HG03432 (cell line): ENCODE measurements around the gene POLR2A.
"Not testable (repeated sequence)": the region's sequence is repeated elsewhere in the genome, so short reads cannot be mapped to it uniquely, and the experiment has no call there.

Source experiments
- ATAC-seq: cut with Tn5 transposase; IDR thresholded peaks from one replicate; pipeline ENCODE4 v1.9.1; 2021; ENCODE audit warnings: mild to moderate bottlenecking, moderate library complexity; ENCODE audit not compliant: unreplicated experiment

The POLR2A gene

DNA sequence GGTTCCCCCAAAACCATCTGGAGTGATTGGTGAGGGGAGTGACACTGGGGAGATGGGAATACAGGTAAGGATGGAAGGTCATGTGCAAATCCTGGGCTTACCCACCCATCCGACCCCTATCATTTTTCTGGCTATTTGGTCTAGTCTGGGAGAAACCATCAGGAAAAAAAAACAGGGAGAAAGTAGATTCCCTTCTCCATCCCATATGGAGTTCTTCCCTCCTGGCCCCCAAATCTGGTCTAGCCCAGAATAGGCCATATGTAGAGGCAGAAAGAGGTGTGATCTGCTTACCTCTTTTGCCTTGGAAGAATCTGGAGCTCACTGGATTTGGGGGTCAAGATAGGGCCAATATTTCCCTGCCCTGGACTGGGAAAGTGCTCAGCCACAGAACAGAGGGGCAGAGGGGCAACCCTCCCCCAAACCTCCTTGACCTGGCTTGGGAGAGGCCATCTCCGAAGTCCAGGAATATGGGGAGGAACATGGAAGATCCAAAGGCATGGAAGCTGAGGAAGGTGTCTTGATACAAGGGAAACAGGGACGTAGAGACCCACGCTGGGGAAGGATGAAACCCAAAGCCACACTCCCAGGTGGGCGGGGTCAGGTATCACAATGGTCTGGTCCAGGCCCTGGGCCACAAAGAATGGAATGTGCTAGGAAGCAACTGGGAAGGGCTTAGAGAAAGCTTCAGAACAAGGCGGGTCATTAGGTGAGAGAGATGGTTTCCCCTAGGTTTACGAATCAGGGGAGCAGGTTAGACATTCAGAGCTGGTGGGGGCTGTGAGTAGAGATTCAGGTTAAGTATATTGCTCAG lies 23.1 kb upstream of the POLR2A start:
- no peak for ATAC-seq

DNA sequence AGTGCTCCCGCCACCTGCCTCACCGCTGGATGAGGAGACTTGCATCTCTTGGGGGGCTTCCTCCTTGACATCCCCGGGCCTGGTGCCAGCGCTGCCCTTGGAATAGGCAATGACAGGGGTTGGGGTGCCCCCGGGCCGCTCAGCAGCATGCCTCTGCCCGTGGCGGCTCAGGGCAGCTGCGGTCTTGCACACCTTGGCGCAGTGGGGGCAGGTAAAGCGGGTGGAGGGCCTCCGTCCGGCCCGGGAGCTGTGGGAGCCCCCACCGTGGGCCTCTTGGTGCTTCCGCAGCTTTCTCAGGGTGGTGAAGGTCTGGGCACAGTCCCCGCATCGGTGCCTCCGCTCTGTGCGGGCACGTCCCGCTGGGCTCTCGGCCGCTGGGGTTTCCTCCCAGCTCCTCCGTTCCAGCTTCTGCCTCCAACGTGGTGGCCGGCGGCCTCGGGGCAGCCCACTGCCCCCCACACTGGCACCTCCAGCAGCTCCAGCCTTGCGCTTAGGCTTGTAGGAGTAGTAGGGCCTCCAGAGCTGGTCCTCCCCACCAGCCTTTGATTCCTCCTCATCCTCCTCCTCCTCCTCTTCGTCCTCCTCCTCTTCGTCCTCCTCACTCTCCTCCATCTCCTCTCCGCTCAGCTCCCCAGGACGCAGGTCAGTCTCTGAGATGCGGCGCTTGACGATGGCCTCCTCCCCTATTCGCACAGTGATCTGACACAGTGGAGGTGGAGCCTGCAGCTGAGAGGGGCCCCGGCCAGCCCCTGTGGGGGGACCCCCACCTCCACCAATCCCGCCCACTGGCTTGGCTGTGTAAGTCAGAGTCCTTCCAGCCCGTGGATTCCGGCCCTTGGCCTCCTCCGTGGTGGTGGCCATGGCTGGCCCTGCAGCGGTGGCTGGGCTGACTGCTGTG lies 21.4 kb upstream of the POLR2A start:
- no peak for ATAC-seq

- ATAC-seq: no peak
Observed at GRCh38 chr17:7463372-7463846, 20.8 kb upstream of the POLR2A start.

DNA sequence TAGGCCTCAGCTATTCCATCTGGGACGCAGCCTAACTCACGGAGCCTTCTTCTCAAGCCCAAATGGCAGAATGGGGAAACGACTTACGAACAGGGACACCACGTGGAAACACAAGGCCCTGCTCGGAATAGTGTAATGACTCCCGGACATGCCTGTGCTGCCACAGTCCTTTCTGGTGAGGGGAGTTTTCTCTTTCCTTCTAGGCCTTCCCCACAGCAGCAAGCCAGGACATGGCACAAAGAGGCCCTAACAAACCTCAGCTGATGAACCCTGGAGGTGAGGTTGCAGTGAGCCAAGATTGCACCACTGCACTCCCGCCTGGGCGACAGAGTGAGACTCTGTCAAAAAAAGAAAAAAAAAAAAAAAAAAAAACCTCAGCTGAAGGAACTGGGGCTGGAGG lies 20.1 kb upstream of the POLR2A start:
- no peak for ATAC-seq

DNA sequence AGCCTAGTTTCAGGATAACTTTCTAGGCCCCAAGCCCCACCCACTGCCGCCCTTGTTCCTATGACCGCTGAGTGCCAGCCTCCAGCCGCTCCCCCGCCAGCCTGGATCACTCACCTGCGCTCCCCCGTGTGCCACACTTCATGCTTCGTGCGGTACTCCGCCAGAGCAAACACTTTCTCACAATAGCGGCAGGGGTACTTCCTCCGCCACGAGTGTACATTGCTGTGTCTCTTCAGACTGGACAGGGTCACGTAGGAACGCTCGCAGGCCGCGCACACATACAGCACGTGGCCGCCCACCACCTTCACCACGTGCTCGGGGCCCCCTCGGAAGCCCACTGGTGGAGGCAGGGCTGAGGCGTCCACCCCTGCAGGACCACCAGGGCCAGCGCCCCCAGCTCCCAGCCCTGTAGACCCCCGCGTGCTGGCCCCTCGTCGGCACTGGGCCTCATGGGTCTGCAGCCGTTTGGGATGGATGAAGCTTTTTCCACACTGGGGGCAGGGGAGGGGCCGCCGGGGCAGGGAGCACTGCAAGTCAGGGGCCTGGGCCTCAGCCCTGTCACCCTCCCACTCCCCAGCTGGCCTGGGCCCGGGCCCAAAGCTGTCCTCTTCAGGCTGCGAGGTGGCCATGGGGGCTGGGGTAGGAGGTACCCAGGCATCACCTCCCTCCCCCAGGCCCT lies 18.4 kb upstream of the POLR2A start:
- no peak for ATAC-seq

DNA sequence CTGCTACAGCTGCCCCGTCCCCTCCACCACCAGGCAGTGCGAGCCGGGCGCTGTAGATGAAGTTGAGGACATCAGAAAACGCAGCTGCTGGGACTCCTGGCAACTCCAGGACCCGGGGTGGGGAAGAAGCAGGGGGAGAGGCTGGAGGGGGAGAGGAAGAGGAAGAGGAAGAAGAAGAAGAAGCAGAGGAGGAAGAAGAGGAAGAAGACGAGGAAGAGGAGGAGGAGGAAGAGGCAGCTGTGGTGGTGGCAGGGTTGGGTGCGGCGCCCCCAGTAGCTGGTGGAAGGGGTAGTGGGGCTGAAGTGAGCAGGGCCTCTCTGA lies 17.9 kb upstream of the POLR2A start:
- no peak for ATAC-seq

DNA sequence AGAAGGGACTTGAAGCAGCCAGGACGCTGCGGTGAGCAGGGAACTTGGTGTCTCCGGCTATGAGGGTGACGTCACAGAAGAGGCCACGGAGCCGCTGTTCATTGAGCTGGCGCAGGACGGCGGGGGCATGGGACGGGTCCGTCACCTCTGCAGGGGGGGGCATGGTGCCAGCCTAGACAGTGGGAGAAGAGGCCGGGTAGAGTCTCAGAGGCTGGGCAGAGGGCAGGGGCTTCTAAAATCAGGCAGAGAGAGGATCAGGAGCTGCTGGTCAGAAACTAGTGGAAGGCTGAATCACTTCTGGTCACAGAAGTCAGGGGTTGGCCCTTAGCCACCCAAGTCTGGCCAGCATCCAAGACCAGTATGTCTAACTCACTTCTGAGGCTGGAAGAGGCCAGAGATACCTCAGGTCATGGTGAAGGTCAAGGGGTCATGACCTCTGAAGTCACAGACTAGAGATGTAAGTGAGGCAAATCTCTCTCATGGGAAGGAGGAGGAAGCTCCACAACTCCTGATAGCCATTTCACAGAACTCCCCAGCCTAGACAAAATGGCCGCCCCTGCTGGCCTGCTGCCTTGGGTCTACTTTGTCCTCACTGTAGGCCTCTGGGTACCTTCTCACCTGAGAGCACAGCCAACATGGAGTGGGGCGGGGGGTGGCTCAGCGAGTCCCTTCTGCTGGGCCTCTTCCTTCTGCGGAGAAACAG lies 17.4 kb upstream of the POLR2A start:
- ATAC-seq: no peak

DNA sequence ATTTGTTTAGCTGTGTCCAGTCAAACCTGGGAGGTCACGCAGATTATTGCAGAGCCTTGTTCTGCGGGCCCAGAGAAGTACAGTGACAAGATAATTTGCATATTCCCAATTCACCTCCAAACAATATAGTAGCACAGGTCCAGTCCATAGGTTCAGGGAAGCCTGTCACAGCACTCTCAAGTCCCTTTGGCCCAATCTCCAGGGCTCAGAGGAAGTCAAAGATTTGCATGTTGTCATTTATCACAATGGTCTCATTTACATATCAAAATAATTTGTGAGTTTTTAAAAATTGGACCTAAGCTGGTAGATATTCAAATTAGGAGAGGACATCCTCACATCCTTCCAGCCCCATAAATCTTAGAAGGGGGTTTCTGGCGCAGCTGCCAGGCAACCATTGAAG lies 16.7 kb upstream of the POLR2A start:
- no peak for ATAC-seq

GRCh38 chr17:7468290-7468689 lies 15.9 kb upstream of the POLR2A start:
- ATAC-seq: no peak

DNA sequence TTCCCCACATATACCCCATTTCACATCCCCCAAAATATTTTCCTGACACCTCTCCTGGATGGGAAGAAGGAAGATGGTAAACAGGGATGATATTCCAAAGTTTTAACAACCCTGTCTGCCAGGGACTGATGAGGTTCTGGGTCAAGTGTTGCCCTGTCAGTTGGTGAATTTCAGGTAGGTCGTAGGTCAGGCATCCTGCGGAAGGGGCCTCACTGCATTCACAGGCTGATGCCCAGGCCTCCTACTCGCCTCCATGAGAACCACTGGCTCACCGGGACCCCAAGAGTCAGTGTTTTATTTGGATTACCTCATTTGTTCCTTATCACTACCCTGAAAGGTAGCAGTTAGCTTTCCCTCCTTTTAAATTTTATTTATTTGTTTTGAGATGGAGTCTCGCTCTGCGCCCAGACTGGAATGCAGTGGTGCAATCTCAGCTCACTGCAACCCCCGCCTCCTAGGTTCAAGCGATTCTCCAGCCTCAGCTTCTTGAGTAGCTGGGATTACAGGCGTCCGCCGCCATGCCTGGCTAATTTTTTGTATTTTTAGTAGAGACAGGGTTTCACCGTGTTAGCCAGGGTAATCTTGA lies 15.3 kb upstream of the POLR2A start:
- no peak for ATAC-seq

GRCh38 chr17:7469843-7470242 lies 14.3 kb upstream of the POLR2A start:
- ATAC-seq: not testable (repeated sequence)

GRCh38 chr17:7470457-7470973 lies 13.7 kb upstream of the POLR2A start:
- not testable (repeated sequence) for ATAC-seq

DNA sequence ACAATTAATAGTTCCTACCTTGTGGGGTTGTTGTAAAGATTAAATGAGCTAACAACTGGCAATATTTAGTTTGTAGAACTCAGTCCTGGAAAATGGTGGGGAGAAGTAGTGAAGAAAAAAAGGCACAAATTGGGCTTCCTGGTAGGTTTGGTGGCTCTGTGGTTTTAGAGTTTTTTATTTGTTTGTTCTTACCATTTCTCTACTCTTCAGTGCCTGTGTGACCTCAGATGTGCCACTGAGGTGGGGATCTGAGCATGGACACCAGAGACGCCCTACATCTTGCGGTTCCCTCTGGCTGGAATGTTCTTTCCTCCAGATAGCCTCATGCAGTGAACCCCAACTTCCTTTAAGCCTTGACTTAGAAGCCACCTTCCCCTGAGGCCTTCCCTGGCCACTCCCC lies 12.4 kb upstream of the POLR2A start:
- no peak for ATAC-seq

DNA sequence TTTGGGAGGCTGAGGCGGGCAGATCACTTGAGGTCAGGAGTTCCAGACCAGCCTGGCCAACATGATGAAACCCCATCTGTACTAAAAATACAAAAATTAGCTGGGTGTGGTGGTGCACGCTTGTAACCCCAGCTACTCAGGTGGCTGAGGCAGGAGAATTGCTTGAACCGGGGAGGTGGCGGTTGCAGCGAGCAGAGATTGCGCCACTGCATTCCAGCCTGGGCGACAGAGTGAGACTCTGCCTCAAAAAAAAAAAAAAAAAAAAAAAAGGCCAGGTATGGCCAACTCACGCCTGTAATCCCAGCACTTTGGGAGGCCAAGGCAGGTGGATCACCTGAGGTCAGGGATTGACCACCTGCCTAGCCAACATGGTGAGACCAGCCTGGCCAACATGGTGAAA lies 9.4 kb upstream of the POLR2A start:
- not testable (repeated sequence) for ATAC-seq

- no peak for ATAC-seq
Observed at GRCh38 chr17:7475764-7476422, 8.3 kb upstream of the POLR2A start.

- no peak for ATAC-seq
Observed at GRCh38 chr17:7476494-7476893, 7.7 kb upstream of the POLR2A start.

DNA sequence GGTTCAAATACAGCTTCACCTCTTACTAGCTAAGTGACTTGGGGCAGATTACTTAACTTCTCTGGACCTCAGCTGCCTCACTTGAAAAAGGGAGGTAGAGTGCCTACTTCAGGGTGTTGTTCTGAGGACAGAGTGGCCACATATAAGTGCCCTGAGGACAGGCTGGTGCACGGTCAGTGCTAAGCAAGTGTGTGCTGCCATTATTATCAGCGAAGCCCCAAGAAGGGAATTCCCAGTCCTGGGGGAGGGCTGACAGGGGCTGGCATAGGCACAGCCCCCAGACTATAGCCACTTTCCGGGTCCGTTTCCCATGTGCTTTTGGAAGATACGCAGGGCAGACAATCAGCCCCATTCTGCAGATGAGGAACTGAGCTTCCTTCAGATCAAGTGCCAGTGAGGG lies 7.2 kb upstream of the POLR2A start:
- ATAC-seq: no peak

DNA sequence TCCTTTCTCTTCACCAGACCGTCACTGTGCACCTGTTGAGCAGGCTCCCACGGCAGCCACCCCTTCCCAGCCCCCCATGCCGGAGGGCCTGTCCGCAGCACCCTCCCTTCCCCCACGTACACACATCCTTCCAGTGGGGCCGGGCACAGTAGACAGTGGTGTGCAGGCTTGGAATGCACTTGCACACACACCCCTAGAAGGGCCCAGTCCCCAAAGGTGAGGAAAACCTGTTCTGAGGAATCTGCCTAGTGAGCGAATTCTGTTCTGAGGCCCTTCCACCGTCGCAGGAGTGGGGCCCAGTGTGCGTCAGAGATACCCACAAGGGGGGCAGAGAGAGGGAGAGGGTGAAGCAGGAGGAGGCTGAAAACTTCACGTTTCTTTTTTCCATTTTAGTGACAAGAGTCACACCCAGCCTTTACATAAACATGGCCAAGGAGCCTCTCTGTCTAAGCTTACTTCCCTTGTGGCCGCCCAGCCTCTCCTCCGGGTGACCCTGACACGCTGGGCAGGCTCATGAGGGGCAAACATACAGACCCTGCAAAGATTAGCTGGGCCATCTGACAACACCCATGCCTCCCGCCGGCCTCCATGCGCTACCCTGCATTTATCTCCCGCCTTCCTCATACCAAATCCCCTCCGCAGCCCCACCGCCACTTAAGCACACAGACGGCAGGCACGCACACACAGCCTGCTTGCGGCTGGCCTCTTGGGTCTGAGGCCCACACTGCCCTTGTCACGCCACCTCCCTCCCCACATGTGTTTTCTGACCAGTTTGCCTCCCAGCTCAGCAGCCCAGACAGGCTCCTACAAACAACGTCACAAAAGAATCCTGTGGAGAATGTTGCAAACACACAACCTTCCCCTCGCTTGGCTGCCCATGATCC lies 6.5 kb upstream of the POLR2A start:
- no peak for ATAC-seq
